Stimulated activated memory B cell treated with anti-CD40 and anti-IgM and Interleukin-4, amounts not matched to agents 10 μg/mL and 1 μg/mL and 100 μg/mL, for 72 hours (primary cell): ENCODE results near the gene PLEK2.
"Not testable (repeated sequence)": the region's sequence is repeated elsewhere in the genome, so short reads cannot be mapped to it uniquely, and the experiment has no call there.

ENCODE experiments used
- ATAC-seq: fragments of 150-1000 bp; cut with Tn5 transposase; 2 replicates; pipeline ENCODE4 v1.10.0; 2021
- H3K27ac Mint-ChIP-seq: one replicate; pipeline ENCODE4 v1.8.0; 2022; ENCODE audit warnings: mild to moderate bottlenecking, mixed read lengths
- H3K27me3 Mint-ChIP-seq: one replicate; pipeline ENCODE4 v1.8.0; 2022; ENCODE audit warnings: mixed read lengths
- H3K36me3 Mint-ChIP-seq: one replicate; pipeline ENCODE4 v1.8.0; 2022; ENCODE audit warnings: mixed read lengths
- H3K4me1 Mint-ChIP-seq: one replicate; pipeline ENCODE4 v1.8.0; 2022; ENCODE audit warnings: mixed read lengths
- H3K4me3 Mint-ChIP-seq: one replicate; pipeline ENCODE4 v1.8.0; 2022; ENCODE audit warnings: mild to moderate bottlenecking, moderate library complexity, mixed read lengths
- H3K9me3 Mint-ChIP-seq: one replicate; pipeline ENCODE4 v1.8.0; 2022; ENCODE audit warnings: mixed read lengths

The PLEK2 gene

GRCh38 chr14:67411820-67412421 lies at the start of gene PLEK2:
TSS of gene PLEK2 (minus strand) at chr14:67412165. CDS start at chr14:67412059, 106 bp downstream.
- no peaks in the 10 kb centered on the region for H3K9me3 Mint-ChIP-seq
- H3K27me3 Mint-ChIP-seq = peaks cover 28% of the 10 kb centered on the region
- H3K27ac Mint-ChIP-seq = no peak within 1 kb of the TSS
- H3K4me1 Mint-ChIP-seq = peaks cover 17% of the 10 kb centered on the region
- H3K36me3 Mint-ChIP-seq = no peaks in the 10 kb centered on the region
- no peak for ATAC-seq
- H3K4me3 Mint-ChIP-seq = peak within 1 kb of the TSS; percentile 36

- Mint-ChIP-seq H3K27me3 (peaks cover 9% of the 10 kb centered on the region), H3K9me3 (no peaks in the 10 kb centered on the region), H3K36me3 (no peaks in the 10 kb centered on the region), H3K27ac (no peak overlapping the region), H3K4me1 (no peaks in the 10 kb centered on the region), H3K4me3 (no peak overlapping the region)
- no peak for ATAC-seq
These were observed 49.5 kb upstream of the PLEK2 start for GRCh38 chr14:67461341-67461985.

- Mint-ChIP-seq H3K9me3 (no peaks in the 10 kb centered on the region), H3K27me3 (peaks cover 25% of the 10 kb centered on the region), H3K36me3 (no peaks in the 10 kb centered on the region), H3K27ac (no peak overlapping the region), H3K4me3 (no peak overlapping the region), H3K4me1 (no peaks in the 10 kb centered on the region)
- no peak for ATAC-seq
These were observed 47.4 kb upstream of the PLEK2 start for GRCh38 chr14:67459336-67459735.

GRCh38 chr14:67457782-67458181 lies 45.8 kb upstream of the PLEK2 start:
- H3K4me3 Mint-ChIP-seq = no peak overlapping the region
- no peak overlapping the region for H3K27ac Mint-ChIP-seq
- no peaks in the 10 kb centered on the region for H3K9me3 Mint-ChIP-seq
- H3K27me3 Mint-ChIP-seq = peaks cover 25% of the 10 kb centered on the region
- H3K36me3 Mint-ChIP-seq = no peaks in the 10 kb centered on the region
- ATAC-seq = no peak
- H3K4me1 Mint-ChIP-seq = no peaks in the 10 kb centered on the region

GRCh38 chr14:67456732-67457131 lies 44.8 kb upstream of the PLEK2 start:
- no peaks in the 10 kb centered on the region for H3K4me1 Mint-ChIP-seq
- no peak for ATAC-seq
- H3K27ac Mint-ChIP-seq = no peak overlapping the region
- no peak overlapping the region for H3K4me3 Mint-ChIP-seq
- H3K36me3 Mint-ChIP-seq = no peaks in the 10 kb centered on the region
- no peaks in the 10 kb centered on the region for H3K9me3 Mint-ChIP-seq
- H3K27me3 Mint-ChIP-seq = peaks cover 28% of the 10 kb centered on the region

- Mint-ChIP-seq H3K27me3 (peaks cover 34% of the 10 kb centered on the region), H3K27ac (no peak overlapping the region), H3K36me3 (peaks cover 8% of the 10 kb centered on the region), H3K4me1 (no peaks in the 10 kb centered on the region), H3K9me3 (peaks cover 6% of the 10 kb centered on the region), H3K4me3 (no peak overlapping the region)
- ATAC-seq = no peak
These were observed 41.8 kb upstream of the PLEK2 start for GRCh38 chr14:67453575-67454300.

GRCh38 chr14:67451667-67452066 lies 39.7 kb upstream of the PLEK2 start:
- not testable (repeated sequence) for H3K4me3 Mint-ChIP-seq, ATAC-seq, H3K27ac Mint-ChIP-seq, H3K9me3 Mint-ChIP-seq, H3K4me1 Mint-ChIP-seq, H3K36me3 Mint-ChIP-seq
- H3K27me3 Mint-ChIP-seq = peaks cover 25% of the 10 kb centered on the region

DNA sequence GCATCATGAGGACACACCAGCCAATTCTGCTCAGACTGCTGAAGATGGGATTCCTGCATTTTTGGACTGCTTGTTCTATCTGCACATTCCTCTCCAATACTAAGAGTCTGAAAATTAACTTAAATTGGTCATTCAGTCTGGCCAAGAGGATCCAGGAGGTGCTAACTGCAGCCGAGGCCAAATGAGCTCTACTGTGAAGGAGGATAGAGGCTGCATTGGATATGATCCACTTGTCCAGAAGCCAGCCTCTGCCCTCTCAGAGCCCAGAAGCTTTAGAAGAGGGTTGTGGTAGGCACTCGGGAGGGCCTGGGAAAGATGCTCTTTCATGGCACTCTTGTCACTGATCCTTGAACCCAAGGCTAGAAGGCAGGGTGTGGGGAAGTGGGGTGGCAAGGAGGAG lies 37.1 kb upstream of the PLEK2 start:
- Mint-ChIP-seq H3K36me3 (peaks cover 8% of the 10 kb centered on the region), H3K4me3 (no peak overlapping the region), H3K9me3 (peaks cover 6% of the 10 kb centered on the region)

GRCh38 chr14:67447033-67447381 lies 35.0 kb upstream of the PLEK2 start:
- Mint-ChIP-seq H3K4me1 (no peaks in the 10 kb centered on the region), H3K4me3 (no peak overlapping the region), H3K9me3 (peaks cover 6% of the 10 kb centered on the region), H3K27me3 (peaks cover 17% of the 10 kb centered on the region), H3K27ac (no peak overlapping the region), H3K36me3 (peaks cover 8% of the 10 kb centered on the region)
- no peak for ATAC-seq

More for the DNA sequence above, 37.1 kb upstream of the PLEK2 start:
- H3K27ac Mint-ChIP-seq = no peak overlapping the region
- peaks cover 9% of the 10 kb centered on the region for H3K27me3 Mint-ChIP-seq
- no peaks in the 10 kb centered on the region for H3K4me1 Mint-ChIP-seq
- no peak for ATAC-seq

- ATAC-seq = no peak
- Mint-ChIP-seq H3K27me3 (peaks cover 12% of the 10 kb centered on the region), H3K27ac (no peak overlapping the region), H3K4me3 (no peak overlapping the region), H3K4me1 (no peaks in the 10 kb centered on the region), H3K9me3 (peaks cover 6% of the 10 kb centered on the region), H3K36me3 (peaks cover 8% of the 10 kb centered on the region)
These were observed 34.5 kb upstream of the PLEK2 start for GRCh38 chr14:67446371-67447032.

DNA sequence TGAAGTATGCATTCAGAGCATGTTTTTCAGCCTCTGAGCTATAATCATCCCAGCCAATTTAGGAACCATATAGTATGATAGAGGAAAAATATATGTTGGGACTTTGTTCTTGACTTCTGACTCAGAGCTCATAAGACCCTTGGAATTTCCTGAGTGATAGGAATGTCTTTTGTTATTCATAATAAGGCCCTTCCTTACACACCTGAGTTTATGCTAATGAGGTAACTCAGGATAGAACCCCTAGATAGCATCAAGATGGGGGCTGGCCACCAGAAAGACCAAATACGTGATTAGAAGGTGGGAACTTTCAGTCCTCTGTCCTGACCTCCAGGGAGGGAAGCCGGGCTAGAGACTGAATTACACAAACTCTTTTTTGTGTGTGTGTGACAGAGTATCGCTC lies 32.4 kb upstream of the PLEK2 start:
- Mint-ChIP-seq H3K4me1 (no peaks in the 10 kb centered on the region), H3K36me3 (no peaks in the 10 kb centered on the region), H3K4me3 (no peak overlapping the region), H3K27ac (no peak overlapping the region), H3K27me3 (peaks cover 8% of the 10 kb centered on the region), H3K9me3 (no peaks in the 10 kb centered on the region)
- ATAC-seq = no peak

DNA sequence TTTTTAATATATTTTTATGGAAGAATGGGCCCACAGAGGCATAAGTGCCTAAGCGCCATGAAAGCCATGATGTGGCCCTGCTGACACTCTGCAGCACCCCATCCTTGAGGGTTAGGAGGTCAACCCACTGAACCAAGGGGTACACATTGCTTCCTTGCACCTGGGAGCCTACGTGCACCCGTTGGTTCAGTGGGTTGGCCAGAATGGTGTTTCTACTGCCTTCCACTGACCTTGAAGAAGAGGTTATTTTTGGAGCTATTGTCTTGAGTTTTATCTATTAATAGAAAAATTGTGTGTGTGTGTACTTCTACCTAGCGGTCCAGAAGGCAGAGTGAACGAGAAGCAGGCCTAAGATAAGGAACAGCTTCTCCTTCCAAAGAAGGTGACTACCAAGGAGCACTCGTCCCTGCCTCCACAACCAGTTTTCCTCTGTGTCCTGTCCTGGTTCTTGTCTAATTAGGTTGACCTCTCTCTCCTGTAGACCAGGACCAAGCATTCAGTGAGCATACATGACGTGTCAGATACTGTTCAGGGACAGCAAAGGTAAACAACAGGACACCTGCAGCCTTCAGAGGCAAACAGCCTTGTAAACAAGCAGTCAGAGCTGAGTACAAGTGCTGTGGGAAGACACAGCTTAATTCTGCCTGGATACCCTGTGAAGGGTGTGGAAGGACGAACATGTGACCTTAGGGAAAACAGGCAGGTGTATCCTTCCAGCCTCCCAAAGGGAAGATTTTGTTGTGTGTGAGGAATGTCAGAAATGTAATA lies 30.4 kb upstream of the PLEK2 start:
- Mint-ChIP-seq H3K27me3 (peaks cover 8% of the 10 kb centered on the region), H3K4me1 (no peaks in the 10 kb centered on the region), H3K36me3 (no peaks in the 10 kb centered on the region), H3K4me3 (no peak overlapping the region), H3K9me3 (no peaks in the 10 kb centered on the region), H3K27ac (no peak overlapping the region)
- ATAC-seq = no peak

- peaks cover 8% of the 10 kb centered on the region for H3K27me3 Mint-ChIP-seq
- H3K27ac Mint-ChIP-seq = no peak overlapping the region
- H3K4me1 Mint-ChIP-seq = no peaks in the 10 kb centered on the region
- no peak overlapping the region for H3K4me3 Mint-ChIP-seq
- ATAC-seq = no peak
- H3K36me3 Mint-ChIP-seq = no peaks in the 10 kb centered on the region
- no peaks in the 10 kb centered on the region for H3K9me3 Mint-ChIP-seq
These were observed 29.7 kb upstream of the PLEK2 start for GRCh38 chr14:67441672-67442071.

GRCh38 chr14:67441256-67441655 lies 29.3 kb upstream of the PLEK2 start:
- H3K36me3 Mint-ChIP-seq = no peaks in the 10 kb centered on the region
- H3K9me3 Mint-ChIP-seq = no peaks in the 10 kb centered on the region
- ATAC-seq = no peak
- H3K27ac Mint-ChIP-seq = no peak overlapping the region
- peaks cover 8% of the 10 kb centered on the region for H3K27me3 Mint-ChIP-seq
- H3K4me3 Mint-ChIP-seq = no peak overlapping the region
- H3K4me1 Mint-ChIP-seq = no peaks in the 10 kb centered on the region

GRCh38 chr14:67440513-67440912 lies 28.5 kb upstream of the PLEK2 start:
- no peak for ATAC-seq
- no peaks in the 10 kb centered on the region for H3K36me3 Mint-ChIP-seq
- peaks cover 8% of the 10 kb centered on the region for H3K27me3 Mint-ChIP-seq

More at GRCh38 chr14:67440513-67440912, 28.5 kb upstream of the PLEK2 start:
- no peaks in the 10 kb centered on the region for H3K4me1 Mint-ChIP-seq
- H3K27ac Mint-ChIP-seq = no peak overlapping the region
- no peak overlapping the region for H3K4me3 Mint-ChIP-seq
- no peaks in the 10 kb centered on the region for H3K9me3 Mint-ChIP-seq
